B cell (primary cell): ENCODE results near the gene EVPL. TPM values are rescaled to one million over a fixed set of nuclear protein-coding genes. Genes with fewer than 3 reads are reported as not detected.

Experiments used
- ATAC-seq: fragments of 200-7000 bp; cut with Tn5 transposase; one replicate; pipeline ENCODE4 v1.10.0; 2021; ENCODE audit warnings: low read depth, mild to moderate bottlenecking, moderate number of reproducible peaks, moderate library complexity
- CTCF ChIA-PET: fragments of 350-600 bp; sonication (Branson Sonifier 250); formaldehyde crosslinking; loops from one replicate; lab custom pipeline; 2021; ENCODE audit warnings: antibody characterized with exemption, inconsistent platforms; lab: Charles Lee
- POLR2A ChIA-PET: fragments of 350-600 bp; sonication (Branson Sonifier 250); formaldehyde crosslinking; loops from one replicate; lab custom pipeline; 2021; ENCODE audit warnings: antibody characterized with exemption; lab: Charles Lee
- DNase-seq: peaks from one replicate; pipeline ENCODE4 v3.0.0; 2013
- H2AFZ ChIP-seq: 2 replicates; pipeline ENCODE4 v1.6.1; 2012; ENCODE audit warnings: mild to moderate bottlenecking, low read depth, low read length; ENCODE audit not compliant: insufficient read depth, poor library complexity, severe bottlenecking
- H3K27ac ChIP-seq, 2 donors: 1 replicate in 1 of 2; 2 replicates in 1 of 2; pipeline ENCODE4 v1.5.1; 2012 to 2013; ENCODE audit warnings: low read length in 2 of 2, mild to moderate bottlenecking in 2 of 2, moderate library complexity in 1 of 2
- H3K27me3 ChIP-seq, 4 experiments: fragments of 200-600 bp in 1 of 4; sonication (generic) in 1 of 4; replicated peaks in 1 of 4; 1 replicate in 2 of 4; 2 replicates in 2 of 4; pipeline versions ENCODE4 v1.6.1 to v1.7.0; 2013 to 2016; ENCODE audit warnings: low read length in 3 of 4, mild to moderate bottlenecking in 2 of 4, mixed read lengths in 1 of 4, moderate library complexity in 1 of 4; ENCODE audit not compliant: insufficient read depth in 4 of 4, control insufficient read depth in 3 of 4; ENCODE audit errors: control extremely low read depth in 1 of 4
- H3K36me3 ChIP-seq, 2 experiments: replicated peaks in 1 of 2; 1 replicate in 1 of 2; 2 replicates in 1 of 2; pipeline versions ENCODE4 v1.6.1 to v1.7.1; 2013; ENCODE audit warnings: low read length in 1 of 2; ENCODE audit not compliant: insufficient read depth in 2 of 2, control insufficient read depth in 1 of 2; ENCODE audit errors: control extremely low read depth in 1 of 2, extremely low read depth in 1 of 2
- H3K4me1 ChIP-seq, 2 donors: fragments of 200-600 bp in 1 of 2; sonication (generic) in 1 of 2; 1 replicate in 1 of 2; 2 replicates in 1 of 2; pipeline versions ENCODE4 v1.5.1 to v1.6.1; 2013 to 2017; ENCODE audit warnings: low read length in 2 of 2; ENCODE audit not compliant: control insufficient read depth in 2 of 2, insufficient read depth in 2 of 2
- H3K4me2 ChIP-seq: replicated peaks from 2 replicates; pipeline ENCODE3; 2012; ENCODE audit warnings: mild to moderate bottlenecking, low read depth, low read length; ENCODE audit not compliant: poor library complexity, severe bottlenecking
- H3K4me3 ChIP-seq, 5 experiments: fragments of 200-600 bp in 1 of 5; sonication (generic) in 1 of 5; 1 replicate in 3 of 5; 2 replicates in 2 of 5; pipeline versions ENCODE4 v1.5.1 to v1.7.0; 2011 to 2016; ENCODE audit warnings: low read length in 4 of 5, mild to moderate bottlenecking in 4 of 5, low read depth in 2 of 5, control low read depth in 1 of 5, moderate library complexity in 1 of 5; ENCODE audit not compliant: insufficient read depth in 1 of 5; ENCODE audit errors: control extremely low read depth in 1 of 5, extremely low read depth in 1 of 5
- H3K79me2 ChIP-seq: fragments of 200-600 bp; sonication (generic); one replicate; pipeline ENCODE4 v1.6.0; 2016; ENCODE audit warnings: low read length; ENCODE audit not compliant: control insufficient read depth, insufficient read depth
- H3K9ac ChIP-seq: fragments of 200-600 bp; sonication (generic); 2 replicates; pipeline ENCODE4 v1.6.1; 2017; ENCODE audit warnings: mild to moderate bottlenecking, low read length, moderate library complexity
- H3K9me3 ChIP-seq, 3 donors: one replicate each; pipeline versions ENCODE4 v1.6.1 to v1.7.1; 2013; ENCODE audit warnings: low read length in 2 of 3; ENCODE audit not compliant: control insufficient read depth in 2 of 3, insufficient read depth in 1 of 3; ENCODE audit errors: control extremely low read depth in 1 of 3
- H4K20me1 ChIP-seq: 2 replicates; pipeline ENCODE4 v1.6.0; 2012; ENCODE audit warnings: mild to moderate bottlenecking, low read length; ENCODE audit not compliant: insufficient read depth, control insufficient read depth, poor library complexity, severe bottlenecking
- H3K27ac Mint-ChIP-seq: one replicate; pipeline ENCODE4 v1.8.0; 2021; ENCODE audit warnings: mixed read lengths
- H3K27me3 Mint-ChIP-seq: one replicate; pipeline ENCODE4 v1.8.0; 2021; ENCODE audit warnings: mixed read lengths
- H3K4me1 Mint-ChIP-seq: one replicate; pipeline ENCODE4 v1.8.0; 2021; ENCODE audit warnings: mixed read lengths
- H3K4me3 Mint-ChIP-seq: one replicate; pipeline ENCODE4 v1.8.0; 2021; ENCODE audit warnings: mixed read lengths
- H3K9me3 Mint-ChIP-seq: one replicate; pipeline ENCODE4 v1.8.0; 2022; ENCODE audit warnings: mixed read lengths; ENCODE audit not compliant: insufficient read depth
- CTCF ChIP-seq: fragments of 200-600 bp; IDR thresholded peaks from one replicate; pipeline ENCODE4 v1.8.0; 2022; ENCODE audit warnings: antibody characterized with exemption, mild to moderate bottlenecking
- EZH2 ChIP-seq: IDR thresholded peaks from 2 replicates; pipeline ENCODE4 v1.6.1; 2012; ENCODE audit warnings: borderline replicate concordance, low read depth, mild to moderate bottlenecking, moderate library complexity, low read length; ENCODE audit not compliant: insufficient read depth, poor library complexity, severe bottlenecking
- WGBS: methylation state at CpG from one replicate; pipeline ENCODE4 v1.1.5; 2013; ENCODE audit warnings: missing lambda C conversion rate; ENCODE audit not compliant: insufficient coverage; 5-methylcytosine and 5-hydroxymethylcytosine counted together
- intact Hi-C: fragments of 100-400 bp; cut with micrococcal nuclease; formaldehyde crosslinking; loops from one replicate; pipeline ENCODE4 v1.10.0; 2022
- polyA plus RNA-seq: library from polyadenylated mRNA; depleted of rRNA; stranded (reverse); fragments of >200 nt; gene quantifications from 2 replicates; pipeline ENCODE4 v1.2.3, GENCODE V29; 2012
- total RNA-seq, 2 donors: library from RNA; stranded (reverse); fragments of 120-200 nt in 1 of 2; gene quantifications; 1 replicate in 1 of 2; 2 replicates in 1 of 2; pipeline versions ENCODE4 v1.2.3 to v1.2.4, GENCODE V29; 2013 to 2022

Gene EVPL
- total and polyA plus RNA-seq, 2 donors (not counting 1 experiment from before 2014, with no cell fraction given) = not detected

DNA sequence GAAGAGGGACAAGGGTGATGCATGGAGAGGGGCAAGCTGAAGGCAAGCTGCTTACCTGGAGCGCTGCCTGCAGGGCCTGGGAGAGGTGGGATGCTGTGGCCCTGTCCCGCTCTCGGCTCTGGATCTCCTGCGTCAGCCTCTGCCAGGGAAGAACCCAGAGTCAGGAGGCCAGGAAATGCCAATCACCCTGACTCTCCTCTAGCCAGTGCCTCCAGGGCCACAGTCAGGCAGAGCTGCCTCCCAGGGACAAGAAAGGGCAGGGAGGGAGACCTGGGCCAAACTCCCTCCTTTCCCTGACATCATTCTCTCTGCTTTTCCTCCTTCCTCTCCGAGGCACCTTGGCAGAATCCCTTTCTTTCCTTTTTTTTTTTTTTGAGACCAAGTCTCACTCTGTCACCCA, 15.2 kb downstream of the EVPL start:
- Histone ChIP-seq H3K9ac (no peak overlapping the region), H3K79me2 (no peaks in the 10 kb centered on the region), H3K9me3 (no peaks in the 10 kb centered on the region), H3K4me2 (no peak overlapping the region), H3K27me3 (peaks cover 0 to 7% (median 2%) of the 10 kb centered on the region in 4 experiments), H3K4me1 (peaks cover 0 to 7% of the 10 kb centered on the region in 2 donors), H3K4me3 (no peak overlapping the region), H4K20me1 (no peaks in the 10 kb centered on the region), H3K36me3 (no peaks in the 10 kb centered on the region), H2AFZ (no peak overlapping the region), H3K27ac (no peak overlapping the region)
- 86% methylated on average over 5 of the region's 5 CpGs for WGBS
- H3K27me3 Mint-ChIP-seq = no peaks in the 10 kb centered on the region
- H3K4me1 Mint-ChIP-seq = no peaks in the 10 kb centered on the region
- no peak for ATAC-seq
- DNase-seq = no peak
- no peaks in the 10 kb centered on the region for H3K9me3 Mint-ChIP-seq
- TF ChIP-seq EZH2 (no peak), CTCF (no peak)
- intact Hi-C loops = no loop called here
- POLR2A ChIA-PET = no interaction called here
- CTCF ChIA-PET = interaction anchor here (0.6 to 5.5 kb wide), 7 partner anchors 10 to 528 kb away, joined by 3 to 35 read pairs (median 3); partner anchors contain the start of genes CDK3, MRPL38 and PRCD
- no peak overlapping the region for H3K27ac Mint-ChIP-seq
- H3K4me3 Mint-ChIP-seq = no peak overlapping the region

GRCh38 chr17:76009969-76010661, 17.0 kb downstream of the EVPL start:
- H3K27ac Mint-ChIP-seq = no peak overlapping the region
- Histone ChIP-seq H3K9me3 (no peaks in the 10 kb centered on the region), H3K4me1 (peaks cover 0 to 10% of the 10 kb centered on the region in 2 donors), H3K4me2 (no peak overlapping the region), H3K36me3 (no peaks in the 10 kb centered on the region), H3K9ac (no peak overlapping the region), H3K4me3 (no peak overlapping the region), H2AFZ (no peak overlapping the region), H3K79me2 (no peaks in the 10 kb centered on the region), H3K27me3 (peaks cover 0 to 7% (median 2%) of the 10 kb centered on the region in 4 experiments), H3K27ac (no peak overlapping the region), H4K20me1 (no peaks in the 10 kb centered on the region)
- TF ChIP-seq EZH2 (no peak), CTCF (no peak)
- ChIA-PET CTCF (interaction anchor here (0.7 to 5.5 kb wide), 8 partner anchors 8 to 264 kb away, joined by 3 to 35 read pairs (median 4); partner anchors contain the start of genes CDK3, FOXJ1 and MRPL38), POLR2A (no interaction called here)
- H3K9me3 Mint-ChIP-seq = no peaks in the 10 kb centered on the region
- intact Hi-C loops = loop anchor here (10.0 kb wide), 2 partner anchors 165 to 255 kb away; partner anchors contain the start of gene UNC13D
- no peak for DNase-seq
- ATAC-seq = no peak
- H3K4me3 Mint-ChIP-seq = no peak overlapping the region
- H3K27me3 Mint-ChIP-seq = no peaks in the 10 kb centered on the region
- no peaks in the 10 kb centered on the region for H3K4me1 Mint-ChIP-seq
- WGBS = 82% methylated on average over 21 of the region's 21 CpGs
